ENCODE data around the gene IFITM2.

DNA sequence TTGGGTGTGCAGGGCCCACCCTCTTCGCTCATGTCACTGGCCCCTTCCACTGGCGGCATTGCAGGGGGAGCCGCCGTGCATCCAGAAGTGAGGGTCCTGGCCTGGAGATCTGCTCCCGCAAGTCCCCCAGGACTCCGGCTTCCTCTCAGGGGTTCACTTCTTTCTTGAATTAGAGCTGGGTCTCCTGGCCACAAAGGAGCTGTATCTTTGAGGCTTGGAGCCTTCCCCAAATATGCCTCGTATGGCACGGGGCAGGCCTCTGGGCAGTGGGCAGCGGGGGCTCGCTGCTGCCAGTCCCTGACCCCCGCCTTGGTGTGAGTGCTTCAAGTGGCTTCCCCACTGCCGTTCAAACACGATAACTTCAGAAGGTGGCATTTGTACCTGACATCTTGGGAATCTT lies 20.4 kb downstream of the IFITM2 start:
- TF ChIP-seq POLR2A (IDR thresholded peaks at IDR 0.05; ENCODE audit: low read depth, low read length) (no peak), POLR2AphosphoS5 (IDR thresholded peaks at IDR 0.05; ENCODE audit: low read depth, low read length) (no peak)

Data from GM12891 (cell line).